Airway epithelial cell (primary cell): ENCODE results near the gene RAB20. TPM values are rescaled to one million over a fixed set of nuclear protein-coding genes. Genes with fewer than 3 reads are reported as not detected.

Source experiments
- total RNA-seq: library from RNA; depleted of rRNA; stranded (reverse); fragments of >200 nt; gene quantifications from 2 replicates; pipeline ENCODE4 v1.2.3, GENCODE V29; 2015

The RAB20 gene
- 7.8 and 10.4 TPM in 2 replicates for total RNA-seq

GRCh38 chr13:110561344-110562035, at the start of gene RAB20:
Gene RAB20 (minus strand): TSS chr13:110561722. CDS start chr13:110561519, 203 bp downstream.

Other genes with a start within 250 kb of the RAB20 start
- 16.4 TPM in 2 replicates for gene NAXD, start 53.8 kb upstream of the RAB20 start, total RNA-seq
- 66.8 and 109 TPM in 2 replicates for gene CARS2, start 144.4 kb upstream of the RAB20 start, total RNA-seq
- 5.6 and 11.3 TPM in 2 replicates for gene ING1, start 152.0 kb upstream of the RAB20 start, total RNA-seq